ENCODE data around the gene THBD. TPM values are rescaled to one million over a fixed set of nuclear protein-coding genes. Genes with fewer than 3 reads are reported as not detected.

The THBD gene
- total RNA-seq, 1 donor from 2014 or later = 37.5 TPM

- Mint-ChIP-seq H3K27ac (ENCODE audit: unreplicated experiment) (peak overlapping the region; percentile 66), H3K4me1 (ENCODE audit: low read depth) (peaks cover 20% of the 10 kb centered on the region), H3K9me3 (ENCODE audit: low read depth) (no peaks in the 10 kb centered on the region), H3K36me3 (ENCODE audit: low read depth) (no peaks in the 10 kb centered on the region), H3K4me3 (ENCODE audit: unreplicated experiment) (no peak overlapping the region), H3K27me3 (ENCODE audit: low read depth) (no peaks in the 10 kb centered on the region)
- no peak for TF ChIP-seq CTCF (IDR thresholded peaks at IDR 0.05)
- no peak for DNase-seq (ENCODE audit: low spot score)
These were observed 41.4 kb downstream of the THBD start for GRCh38 chr20:23007886-23008655.

- TF ChIP-seq CTCF (IDR thresholded peaks at IDR 0.05) = no peak
- no peaks in the 10 kb centered on the region for H3K9me3 Mint-ChIP-seq (ENCODE audit: low read depth)
- H3K27me3 Mint-ChIP-seq (ENCODE audit: low read depth) = no peaks in the 10 kb centered on the region
- H3K4me1 Mint-ChIP-seq (ENCODE audit: low read depth) = peaks cover 20% of the 10 kb centered on the region
- H3K36me3 Mint-ChIP-seq (ENCODE audit: low read depth) = no peaks in the 10 kb centered on the region
- no peak overlapping the region for H3K27ac Mint-ChIP-seq (ENCODE audit: unreplicated experiment)
- DNase-seq (ENCODE audit: low spot score) = no peak
- H3K4me3 Mint-ChIP-seq (ENCODE audit: unreplicated experiment) = no peak overlapping the region
These were observed 42.0 kb downstream of the THBD start for GRCh38 chr20:23007462-23007861.

DNA sequence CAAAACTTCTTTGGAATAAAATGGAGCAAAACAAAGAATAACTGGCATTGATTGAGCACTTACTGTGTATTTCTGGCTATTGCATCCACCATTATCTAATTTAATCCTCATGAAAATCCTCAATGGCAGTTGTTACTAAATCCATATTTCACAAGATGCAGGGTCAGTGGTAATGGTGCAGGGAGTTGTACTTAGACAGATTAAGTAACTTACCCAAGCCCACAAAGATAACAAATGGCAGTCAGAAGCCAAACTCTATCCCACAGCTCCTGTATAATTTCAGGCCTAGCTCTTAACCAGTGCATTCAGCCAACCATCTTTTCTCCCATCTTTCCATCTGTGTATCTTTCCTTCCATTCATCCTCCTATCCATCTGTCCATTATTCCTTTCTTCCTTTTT lies 43.7 kb downstream of the THBD start:
- H3K27me3 Mint-ChIP-seq (ENCODE audit: low read depth) = no peaks in the 10 kb centered on the region
- DNase-seq (ENCODE audit: low spot score) = no peak
- H3K27ac Mint-ChIP-seq (ENCODE audit: unreplicated experiment) = no peak overlapping the region
- H3K36me3 Mint-ChIP-seq (ENCODE audit: low read depth) = no peaks in the 10 kb centered on the region
- no peak overlapping the region for H3K4me3 Mint-ChIP-seq (ENCODE audit: unreplicated experiment)
- no peaks in the 10 kb centered on the region for H3K9me3 Mint-ChIP-seq (ENCODE audit: low read depth)
- peaks cover 20% of the 10 kb centered on the region for H3K4me1 Mint-ChIP-seq (ENCODE audit: low read depth)
- no peak for TF ChIP-seq CTCF (IDR thresholded peaks at IDR 0.05)

DNA sequence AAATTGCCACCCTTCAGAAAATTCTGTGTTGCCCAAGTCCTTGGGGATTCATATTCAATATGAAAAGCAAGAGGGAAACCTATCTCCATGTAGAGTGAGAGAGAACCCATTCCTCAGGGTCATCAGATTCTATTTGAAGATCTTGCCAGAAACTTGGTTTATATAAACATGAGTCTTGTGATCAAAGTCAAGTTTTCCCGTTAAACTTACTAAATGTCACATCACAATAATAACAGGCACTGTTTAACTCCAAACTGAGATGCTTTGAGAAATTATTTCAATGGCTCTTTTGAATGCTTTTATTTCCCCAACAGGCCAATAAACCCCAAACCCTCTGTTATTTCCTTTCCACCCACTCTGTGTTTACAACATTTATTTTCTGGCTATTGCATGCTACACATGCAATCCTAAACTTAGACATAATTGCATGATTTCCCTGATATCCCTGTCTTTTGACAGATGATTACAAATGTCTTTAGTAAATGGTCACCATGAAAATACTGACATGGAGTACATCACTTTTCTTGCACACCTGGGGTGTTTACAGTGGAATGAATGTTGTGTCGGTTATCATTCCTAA lies 45.5 kb downstream of the THBD start:
- no peak for TF ChIP-seq CTCF (IDR thresholded peaks at IDR 0.05)
- H3K9me3 Mint-ChIP-seq (ENCODE audit: low read depth) = no peaks in the 10 kb centered on the region
- peaks cover 22% of the 10 kb centered on the region for H3K4me1 Mint-ChIP-seq (ENCODE audit: low read depth)
- no peaks in the 10 kb centered on the region for H3K36me3 Mint-ChIP-seq (ENCODE audit: low read depth)
- no peaks in the 10 kb centered on the region for H3K27me3 Mint-ChIP-seq (ENCODE audit: low read depth)
- DNase-seq (ENCODE audit: low spot score) = no peak
- no peak overlapping the region for H3K4me3 Mint-ChIP-seq (ENCODE audit: unreplicated experiment)
- H3K27ac Mint-ChIP-seq (ENCODE audit: unreplicated experiment) = no peak overlapping the region

- no peaks in the 10 kb centered on the region for H3K36me3 Mint-ChIP-seq (ENCODE audit: low read depth)
- no peak overlapping the region for H3K27ac Mint-ChIP-seq (ENCODE audit: unreplicated experiment)
- peaks cover 16% of the 10 kb centered on the region for H3K4me1 Mint-ChIP-seq (ENCODE audit: low read depth)
- DNase-seq (ENCODE audit: low spot score) = no peak
- TF ChIP-seq CTCF (IDR thresholded peaks at IDR 0.05) = no peak
- H3K27me3 Mint-ChIP-seq (ENCODE audit: low read depth) = no peaks in the 10 kb centered on the region
- H3K4me3 Mint-ChIP-seq (ENCODE audit: unreplicated experiment) = no peak overlapping the region
- no peaks in the 10 kb centered on the region for H3K9me3 Mint-ChIP-seq (ENCODE audit: low read depth)
These were observed 46.3 kb downstream of the THBD start for GRCh38 chr20:23003077-23003635.

All from chondrocyte (in vitro differentiated cells).